Measurements from ENCODE around the gene UGT1A9. TPM values are rescaled to one million over a fixed set of nuclear protein-coding genes. Genes with fewer than 3 reads are reported as not detected.

The UGT1A9 gene
- total RNA-seq, 4 donors from 2014 or later, result not detected

DNA sequence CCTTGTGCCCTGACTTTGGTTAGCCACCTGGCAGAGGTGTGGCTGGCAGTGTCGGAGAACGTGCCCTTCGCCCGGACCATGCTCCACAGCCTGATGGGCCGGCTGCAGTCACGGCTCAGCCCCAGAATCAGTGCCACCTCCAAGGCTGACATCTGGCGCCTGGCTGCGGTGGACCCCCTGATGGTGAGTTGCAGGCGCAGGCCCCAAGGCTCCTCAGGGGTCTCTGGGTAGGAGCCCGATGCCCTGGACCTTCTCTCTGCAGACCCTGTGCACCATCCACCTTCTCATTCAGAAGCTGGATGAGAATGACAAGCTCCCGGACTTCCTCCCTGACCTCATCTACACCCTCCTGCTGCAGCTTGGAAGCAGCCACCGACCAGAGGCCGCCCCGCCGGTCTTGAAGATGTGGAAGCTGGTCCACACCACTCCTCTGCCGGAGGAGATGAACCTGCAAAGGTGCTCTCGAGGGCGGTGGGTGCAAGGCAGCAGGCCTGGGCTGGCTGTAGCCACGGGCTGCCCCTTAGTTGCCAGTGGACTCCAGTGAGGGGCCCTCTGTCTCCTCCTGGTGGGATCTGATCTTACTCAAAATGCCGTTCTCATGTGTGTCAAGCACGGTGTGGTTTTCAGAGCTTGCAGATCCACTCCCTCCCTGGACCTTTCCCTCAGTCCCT lies 150.5 kb downstream of the UGT1A9 start:
- TF ChIP-seq CTCF (IDR thresholded peaks at IDR 0.05) (no peak), EP300 (IDR thresholded peaks at IDR 0.05) (no peak), POLR2A (IDR thresholded peaks at IDR 0.05) (no peak), POLR2AphosphoS5 (IDR thresholded peaks at IDR 0.05) (no peak)
- Histone ChIP-seq H3K9me3 (peaks cover 0 to 6% (median 0%) of the 10 kb centered on the region in 3 donors), H3K4me3 (no peak overlapping the region), H3K27me3 (peaks cover 6% of the 10 kb centered on the region), H3K27ac (no peak overlapping the region), H3K36me3 (no peaks in the 10 kb centered on the region), H3K4me1 (no peaks in the 10 kb centered on the region)
- WGBS, 2 donors (ENCODE audit: low coverage in 1 of 2), result no CpG with 5 or more reads among the region's 21 CpGs
- no peak for ATAC-seq

Other genes with a start within 250 kb of the UGT1A9 start
- gene USP40, start 105.1 kb upstream of the UGT1A9 start, total RNA-seq, result 10 to 100 TPM; 13.5 to 52.6 (median 18.2) TPM
- not detected for gene UGT1A8, start 54.3 kb upstream of the UGT1A9 start, total RNA-seq
- gene UGT1A10, start 35.5 kb upstream of the UGT1A9 start, total RNA-seq, result 1 to 10 TPM in 1 of 4 donors, under 1 TPM in 1, not detected in 2; 0.16 to 1.0 TPM
- gene UGT1A7, start 10.0 kb downstream of the UGT1A9 start, total RNA-seq, result 1 to 10 TPM in 1 of 4 donors, not detected in 3; 4.6 TPM
- 10 to 100 TPM in 1 of 4 donors, under 1 TPM in 2, not detected in 1; 0.27 to 20.1 (median 0.58) TPM for gene UGT1A6, start 21.0 kb downstream of the UGT1A9 start, total RNA-seq
- gene UGT1A5, start 41.0 kb downstream of the UGT1A9 start, total RNA-seq, result not detected
- under 1 TPM in 1 of 4 donors, not detected in 3; 0.13 TPM for gene UGT1A4, start 46.8 kb downstream of the UGT1A9 start, total RNA-seq
- not detected for gene UGT1A3, start 57.1 kb downstream of the UGT1A9 start, total RNA-seq
- under 1 TPM in 1 of 4 donors, not detected in 3; 0.94 TPM for gene UGT1A1, start 88.4 kb downstream of the UGT1A9 start, total RNA-seq
- gene MROH2A, start 106.4 kb downstream of the UGT1A9 start, total RNA-seq, result not detected
- gene HJURP, start 182.6 kb downstream of the UGT1A9 start, total RNA-seq, result 1 to 10 TPM in 2 of 4 donors, under 1 TPM in 1, not detected in 1; 0.15 to 3.1 (median 2.5) TPM
- not detected for gene TRPM8, start 245.5 kb downstream of the UGT1A9 start, total RNA-seq

Measured in gastroesophageal sphincter (tissue), 4 donors.